HG02973 (cell line): ENCODE data around the gene TMEM217.
"Not testable (repeated sequence)": the region's sequence is repeated elsewhere in the genome, so short reads cannot be mapped to it uniquely, and the experiment has no call there.

Experiments used
- ATAC-seq: cut with Tn5 transposase; IDR thresholded peaks from one replicate; pipeline ENCODE4 v1.9.1; 2021; ENCODE audit warnings: moderate library complexity; ENCODE audit not compliant: unreplicated experiment

Gene TMEM217

DNA sequence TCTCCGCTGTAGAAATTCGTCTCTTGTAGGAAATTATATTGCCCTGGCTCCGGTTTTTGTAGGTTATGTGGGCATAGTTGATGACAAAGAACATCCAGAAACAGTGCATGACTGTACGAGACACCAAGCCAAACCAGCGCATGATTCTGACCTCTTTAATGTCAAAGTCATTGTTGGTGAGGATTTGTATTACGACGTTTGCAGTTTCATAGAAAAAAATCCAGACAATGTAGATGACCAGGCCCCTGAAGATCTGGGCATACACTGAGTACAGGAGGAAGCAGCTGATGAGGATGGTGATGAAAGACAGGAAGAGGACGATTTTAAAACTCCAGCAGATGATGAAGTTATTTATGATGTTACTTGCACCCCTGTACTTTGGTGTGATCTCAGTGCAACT, 39.4 kb downstream of the TMEM217 start:
- ATAC-seq = no peak

DNA sequence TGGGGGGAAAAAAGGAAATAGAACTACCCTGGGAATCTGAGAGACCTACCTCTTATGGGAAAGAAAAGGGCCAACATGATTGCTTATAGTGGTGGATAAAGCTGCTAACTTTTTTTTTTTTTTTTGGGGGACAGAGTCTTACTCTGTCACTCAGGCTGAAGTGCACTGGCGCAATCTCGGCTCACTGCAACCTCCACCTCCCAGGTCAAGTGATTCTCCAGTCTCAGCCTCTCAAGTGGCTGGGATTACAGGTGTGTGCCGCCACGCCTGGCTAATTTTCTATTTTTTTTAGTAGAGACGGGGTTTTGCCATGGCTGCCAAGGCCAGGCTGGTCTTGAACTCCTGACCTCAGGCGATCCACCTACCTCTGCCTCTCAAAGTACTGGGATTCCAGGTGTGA, 39.9 kb downstream of the TMEM217 start:
- ATAC-seq = no peak

DNA sequence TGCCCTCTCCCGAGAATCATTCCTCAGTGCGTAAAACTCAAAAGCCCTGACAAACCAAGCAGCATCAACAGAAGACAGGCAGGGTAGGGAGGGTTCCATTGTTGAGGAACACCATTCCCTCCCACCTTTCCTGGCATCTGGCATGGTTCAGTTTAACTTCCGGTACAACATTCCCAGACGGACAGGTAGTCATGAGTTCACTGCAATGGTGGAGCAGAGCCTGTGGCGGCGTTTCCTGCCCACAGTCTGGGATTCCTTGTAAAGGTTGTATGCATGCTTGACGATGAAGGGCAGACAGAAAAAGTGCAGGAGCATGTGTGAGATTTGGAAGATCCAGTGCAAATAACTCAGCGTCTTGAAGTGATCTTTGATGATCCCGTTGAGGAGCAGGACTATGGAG, 45.7 kb downstream of the TMEM217 start:
- no peak for ATAC-seq

DNA sequence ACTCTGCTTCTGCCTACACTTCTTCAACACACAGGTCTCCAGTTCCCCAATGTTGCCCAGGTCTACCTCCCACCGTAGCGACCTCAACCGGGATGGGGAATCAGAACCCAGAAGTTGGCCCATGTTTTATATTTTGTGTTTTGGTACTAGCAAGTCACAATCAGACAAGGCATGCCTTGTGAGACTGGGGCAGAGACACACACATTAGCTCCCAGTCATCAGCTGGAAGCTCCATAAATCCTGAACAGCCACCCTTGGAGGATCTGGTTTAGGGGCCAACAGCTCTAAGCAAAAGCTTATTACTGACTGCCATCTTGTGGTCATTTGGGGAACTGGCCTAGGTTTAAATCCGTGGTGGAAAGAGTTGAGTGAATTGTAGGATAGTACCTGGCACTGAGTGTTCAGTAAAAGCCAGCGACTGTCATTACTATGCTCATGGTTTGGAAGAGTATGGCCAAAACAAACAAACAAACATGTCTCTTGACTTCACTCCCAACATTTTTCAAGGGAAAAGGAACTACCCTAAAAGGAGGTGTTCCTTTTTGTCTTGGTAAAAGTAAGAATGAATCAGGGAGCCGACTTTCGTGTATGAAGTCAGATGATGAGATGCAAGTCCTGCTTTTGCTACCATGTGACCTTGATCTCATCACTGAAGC, 47.5 kb downstream of the TMEM217 start:
- no peak for ATAC-seq

DNA sequence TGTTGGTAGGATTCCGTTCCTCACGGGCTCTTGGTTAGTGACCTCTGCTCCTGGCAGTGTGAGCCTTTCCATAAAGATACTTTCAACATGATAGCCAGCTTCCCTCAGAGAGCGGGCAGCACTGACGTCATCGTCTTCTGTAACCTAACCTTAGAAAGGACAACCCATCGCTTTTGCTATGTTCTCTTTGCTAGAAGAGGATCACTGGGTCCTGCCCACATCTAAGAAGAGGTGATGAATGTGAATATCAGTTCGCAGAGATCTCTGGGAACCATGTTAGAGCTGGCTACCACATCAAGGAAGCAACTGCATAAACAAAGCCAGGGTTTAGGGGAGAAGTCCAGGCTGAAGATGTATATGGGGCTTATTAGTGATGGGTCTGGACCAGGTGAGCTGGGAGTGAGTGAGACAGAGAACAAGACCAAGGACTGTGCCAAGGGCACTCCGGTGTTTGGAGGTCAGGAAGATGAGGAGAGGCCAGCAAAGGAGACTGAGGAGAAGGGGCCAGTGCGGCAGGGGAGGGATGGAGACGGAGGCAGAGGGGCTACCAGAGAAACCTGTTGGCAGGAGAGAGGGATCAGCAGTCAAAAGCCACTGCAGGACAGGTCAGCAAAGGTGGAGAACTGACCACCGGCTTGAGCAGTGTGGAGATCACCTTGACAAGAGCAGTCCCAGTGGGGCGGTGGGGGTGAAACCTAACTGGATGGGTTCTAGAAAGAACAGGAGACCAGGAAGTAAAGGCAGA, 48.3 kb downstream of the TMEM217 start:
- no peak for ATAC-seq

DNA sequence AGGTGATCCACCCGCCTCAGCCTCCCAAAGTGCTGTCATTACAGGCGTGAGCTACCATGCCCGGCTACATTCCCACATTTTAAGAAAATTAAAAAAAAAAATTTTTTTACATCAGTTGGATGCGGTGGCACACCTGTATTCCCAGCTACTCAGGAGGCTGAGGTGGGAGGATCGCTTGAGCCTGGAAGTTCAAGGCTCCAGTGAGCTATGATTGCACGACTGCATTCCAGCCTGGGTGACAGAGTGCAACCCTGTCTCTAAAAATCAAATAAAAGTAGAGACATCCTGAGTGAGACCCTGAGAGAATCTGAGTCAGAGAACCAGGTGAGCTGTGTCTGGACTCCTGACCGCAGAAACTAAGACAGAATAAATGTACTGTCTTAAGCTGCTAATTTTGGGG, 49.2 kb downstream of the TMEM217 start:
- no peak for ATAC-seq

DNA sequence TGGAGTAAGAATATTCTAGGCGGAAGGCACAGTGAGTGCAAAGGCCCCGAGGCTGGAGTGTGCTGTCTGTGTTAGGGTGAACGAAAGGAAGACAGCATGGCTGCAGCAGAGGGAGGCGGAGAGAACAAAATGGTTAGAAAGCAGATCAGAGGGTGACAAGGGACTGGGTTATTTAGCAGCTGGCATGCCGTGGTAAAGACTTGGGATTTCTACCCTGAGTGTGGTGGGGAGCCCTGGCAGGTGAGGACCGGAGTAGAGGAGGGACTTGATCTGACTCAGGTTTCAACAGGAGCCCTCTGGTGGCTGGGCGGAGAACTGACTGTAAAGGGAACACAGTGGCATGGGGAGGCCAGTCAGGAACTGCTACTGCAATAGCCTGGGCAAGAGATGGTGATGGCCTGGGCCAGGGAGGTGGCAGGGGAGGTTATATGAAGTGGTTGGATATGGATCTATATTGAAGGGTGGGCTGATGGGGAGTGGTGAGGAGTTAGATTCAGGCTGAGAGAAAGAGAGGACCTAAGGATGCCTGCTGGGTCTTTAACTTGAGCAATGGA, 50.0 kb downstream of the TMEM217 start:
- ATAC-seq = no peak

DNA sequence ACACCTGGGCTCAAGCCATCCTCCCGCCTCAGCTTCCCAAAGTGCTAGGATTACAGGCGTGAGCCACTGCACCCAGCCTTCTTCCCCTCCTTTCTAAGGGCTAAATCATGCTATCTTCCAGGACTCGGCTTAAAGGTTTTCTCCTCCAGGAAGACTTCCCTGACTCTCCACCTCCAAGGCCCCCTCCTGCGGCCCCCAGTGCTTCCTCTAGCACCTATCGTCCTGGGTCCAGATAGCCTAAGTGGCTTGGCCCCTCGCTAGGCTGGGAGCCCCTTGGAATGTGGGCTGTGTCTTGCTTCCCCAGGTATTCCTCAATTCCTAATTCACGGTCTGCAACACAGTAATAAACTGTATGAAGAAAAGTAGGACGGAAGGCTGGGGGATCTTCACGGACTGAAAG, 51.3 kb downstream of the TMEM217 start:
- ATAC-seq = no peak

DNA sequence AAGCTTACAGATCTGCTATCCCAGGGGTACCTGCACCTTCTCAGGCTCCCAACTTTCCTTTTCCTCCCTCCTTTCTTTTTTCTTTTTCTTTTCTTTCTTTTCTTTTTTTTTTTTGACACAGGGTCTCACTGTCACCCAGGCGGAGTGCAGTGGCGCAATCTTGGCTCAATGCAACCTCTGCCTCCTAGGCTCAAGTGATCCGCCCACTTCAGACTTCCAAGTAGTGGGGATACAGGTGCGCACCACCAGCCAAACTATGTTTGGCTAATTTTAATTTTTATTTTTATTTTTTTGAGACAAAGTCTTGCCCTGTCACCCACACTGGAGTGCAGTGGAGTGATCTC, 52.0 kb downstream of the TMEM217 start:
- ATAC-seq = no peak

DNA sequence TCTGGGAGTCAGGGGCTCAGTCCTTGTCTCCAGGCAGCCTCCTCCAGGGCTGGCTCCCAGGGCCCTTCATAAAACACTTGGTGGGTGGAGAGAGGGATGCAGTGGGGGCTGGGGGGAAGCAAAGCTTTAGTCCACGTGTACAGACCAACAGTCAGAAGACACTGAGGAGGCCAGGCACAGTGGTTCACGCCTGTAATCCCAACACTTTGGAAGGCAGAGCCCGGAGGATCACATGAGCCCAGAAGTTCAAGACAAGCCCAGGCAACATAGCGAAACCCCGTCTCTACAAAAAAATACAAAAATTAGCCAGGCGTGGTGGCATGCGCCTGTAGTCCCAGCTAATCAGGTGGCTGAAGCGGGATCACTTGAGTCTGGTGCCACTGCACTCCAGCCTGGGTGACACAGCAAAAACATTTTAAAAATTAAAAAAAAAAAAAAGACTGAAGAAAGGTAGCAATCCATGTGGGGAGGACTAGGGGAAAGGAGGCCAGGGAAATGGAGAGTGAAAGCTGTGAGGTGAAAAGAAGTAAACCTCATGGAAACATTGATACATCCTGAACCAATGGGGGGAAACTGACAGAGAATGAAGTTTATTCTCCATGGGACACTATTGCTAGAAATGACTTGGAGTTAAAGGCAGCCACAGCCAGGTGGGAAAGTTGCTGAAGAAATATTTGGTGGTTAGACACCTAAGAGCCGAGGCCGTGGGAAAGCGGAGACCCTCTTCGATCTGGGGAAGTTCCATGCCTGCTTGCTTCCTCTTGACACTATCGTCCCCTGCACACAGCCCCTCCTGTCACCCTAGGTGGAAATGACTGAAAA, 52.6 kb downstream of the TMEM217 start:
- no peak for ATAC-seq

DNA sequence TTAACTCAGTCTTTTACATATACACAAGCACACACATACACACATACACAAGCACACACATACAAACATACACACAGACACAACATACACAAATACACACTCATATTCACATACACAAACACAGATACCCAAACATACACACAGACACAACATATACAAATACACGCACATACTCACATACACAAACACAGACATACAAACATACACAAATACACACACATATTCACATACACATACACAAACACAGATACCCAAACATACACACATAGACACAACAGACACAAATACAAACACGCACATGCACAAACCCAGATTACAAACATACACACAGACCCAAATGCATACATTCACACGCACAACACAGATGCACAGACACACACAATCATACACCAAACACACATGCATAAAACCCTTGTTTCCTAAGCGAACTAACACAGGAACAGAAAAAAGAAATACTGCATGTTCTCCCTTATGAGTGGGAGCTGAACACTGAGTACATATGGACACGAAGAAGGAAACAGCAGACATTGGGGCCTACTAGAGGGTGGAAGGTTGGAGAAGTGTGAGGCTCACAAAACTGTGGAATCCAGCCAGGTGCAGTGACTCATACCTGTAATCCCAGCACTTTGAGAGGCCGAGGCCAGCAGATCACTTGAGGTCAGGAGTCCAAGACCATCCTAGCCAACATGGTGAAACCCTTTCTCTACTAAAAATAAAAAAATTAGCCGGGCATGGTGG, 53.8 kb downstream of the TMEM217 start:
- no peak for ATAC-seq

DNA sequence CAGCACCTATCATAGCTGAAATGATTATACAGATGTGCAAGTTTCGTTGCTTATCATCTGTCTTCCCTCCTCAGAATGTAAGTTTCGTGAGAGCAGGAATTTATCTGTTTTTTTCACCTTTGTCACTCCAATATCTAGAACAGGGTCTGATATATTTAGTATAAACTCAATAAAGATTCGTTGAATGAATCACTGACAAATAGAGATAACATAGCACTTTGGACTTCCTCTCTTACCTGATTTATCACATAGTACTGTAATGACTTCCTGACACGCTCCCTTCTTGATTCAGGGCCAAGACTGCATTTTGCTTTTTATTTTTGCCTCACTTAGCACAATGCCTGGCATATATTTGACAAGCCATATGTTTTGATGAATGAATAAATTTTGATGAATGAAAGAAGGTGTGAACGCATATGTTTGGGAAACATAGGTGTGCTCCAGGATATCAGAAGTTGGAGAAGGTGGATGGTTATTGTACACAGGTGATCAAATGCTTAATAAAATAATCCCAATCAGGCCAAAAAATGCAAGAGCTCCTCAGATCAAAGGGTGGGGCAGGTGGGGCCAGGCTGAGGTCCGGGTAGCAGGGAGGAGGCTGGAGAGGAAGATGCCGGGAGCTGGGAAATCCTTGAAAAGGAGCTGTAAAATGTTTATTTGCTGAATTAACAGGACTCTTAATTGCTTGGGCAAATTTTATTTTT, 55.0 kb downstream of the TMEM217 start:
- ATAC-seq = no peak

DNA sequence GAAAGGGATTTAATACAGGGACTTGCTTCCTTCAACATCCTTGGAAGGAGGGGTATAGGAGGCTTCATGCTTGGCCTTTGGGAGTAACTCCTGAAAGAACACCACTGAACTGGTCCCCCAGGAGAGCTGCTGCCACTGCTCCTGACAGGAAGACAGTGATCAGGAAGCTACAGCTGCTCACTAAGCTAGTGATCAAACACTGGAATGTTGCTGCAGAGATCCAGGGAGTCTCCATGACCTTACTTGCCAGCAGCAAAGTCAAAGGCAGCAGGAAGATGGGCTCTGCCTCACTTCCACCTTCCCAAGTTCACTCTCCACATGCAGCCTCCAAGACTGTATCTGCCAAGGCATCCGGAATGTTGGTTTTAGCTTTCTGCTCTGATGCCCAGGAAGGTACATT, 56.2 kb downstream of the TMEM217 start:
- ATAC-seq = no peak

DNA sequence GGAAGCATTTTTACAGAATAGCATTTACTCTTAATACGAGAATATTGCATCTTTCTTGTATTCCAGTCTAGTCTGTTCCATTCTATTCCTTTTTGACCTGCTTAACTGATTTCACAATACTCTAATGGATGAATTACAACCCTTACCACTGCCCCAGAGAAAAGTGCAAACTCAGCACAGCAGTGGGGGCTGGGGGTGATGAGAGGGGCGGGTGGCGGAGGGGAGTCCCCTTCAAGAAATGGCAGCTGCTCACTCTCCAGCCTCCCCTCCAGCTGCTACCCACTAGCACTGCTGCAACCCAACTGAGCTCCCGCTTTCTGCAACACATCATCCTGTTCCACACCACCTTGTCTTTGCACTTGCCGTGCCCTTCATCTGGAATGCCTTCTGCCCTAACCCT, 57.9 kb downstream of the TMEM217 start:
- ATAC-seq = no peak

DNA sequence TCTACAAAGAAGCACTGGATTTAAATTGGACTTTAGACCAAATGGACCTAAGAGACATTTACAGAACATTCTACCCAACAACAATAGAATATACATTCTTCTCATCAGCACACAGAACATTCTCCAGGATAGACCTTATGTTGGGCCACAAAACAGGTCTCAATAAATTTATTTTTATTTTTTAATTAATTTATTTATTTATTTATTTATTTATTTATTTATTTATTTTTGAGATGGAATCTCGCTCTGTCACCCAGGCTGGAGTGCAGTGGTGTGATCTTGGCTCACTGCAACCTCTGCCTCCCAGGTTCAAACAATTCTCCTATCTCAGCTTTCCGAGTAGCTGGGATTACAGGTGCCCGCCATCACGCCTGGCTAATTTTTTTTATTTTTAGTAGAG, 61.5 kb downstream of the TMEM217 start:
- ATAC-seq = not testable (repeated sequence)

DNA sequence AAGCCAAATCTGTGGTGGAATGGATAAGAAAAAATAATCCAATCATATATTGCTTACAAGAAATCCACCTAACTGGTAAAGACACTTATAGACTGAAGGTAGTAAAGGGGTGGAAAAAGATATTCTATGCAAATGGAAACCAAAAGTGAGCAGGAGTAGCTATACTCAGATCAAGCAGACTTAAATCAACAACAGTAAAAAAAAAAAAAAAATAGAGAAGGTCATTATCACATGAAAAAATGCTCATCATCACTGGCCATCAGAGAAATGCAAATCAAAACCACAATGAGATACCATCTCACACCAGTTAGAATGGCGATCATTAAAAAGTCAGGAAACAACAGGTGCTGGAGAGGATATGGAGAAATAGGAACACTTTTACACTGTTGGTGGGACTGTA, 63.1 kb downstream of the TMEM217 start:
- ATAC-seq = not testable (repeated sequence)

DNA sequence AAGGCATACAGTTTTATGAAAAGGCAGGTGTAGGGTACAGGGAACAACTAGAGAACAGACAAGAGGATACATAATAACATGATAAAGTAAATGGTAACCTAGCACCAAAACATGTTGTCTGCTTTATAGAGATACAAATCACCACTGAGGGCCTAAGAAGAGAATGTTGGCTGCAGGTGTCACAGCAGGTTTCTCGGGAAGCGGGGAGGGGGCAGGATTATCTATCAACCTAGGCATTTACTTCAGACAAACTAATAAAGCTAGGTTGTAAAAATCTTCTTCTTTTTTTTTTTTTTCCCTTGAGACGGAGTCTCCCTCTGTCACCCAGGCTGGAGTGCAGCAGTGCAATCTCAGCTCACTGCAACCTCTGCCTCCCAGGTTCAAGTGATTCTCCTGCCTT, 65.3 kb downstream of the TMEM217 start:
- ATAC-seq = no peak

DNA sequence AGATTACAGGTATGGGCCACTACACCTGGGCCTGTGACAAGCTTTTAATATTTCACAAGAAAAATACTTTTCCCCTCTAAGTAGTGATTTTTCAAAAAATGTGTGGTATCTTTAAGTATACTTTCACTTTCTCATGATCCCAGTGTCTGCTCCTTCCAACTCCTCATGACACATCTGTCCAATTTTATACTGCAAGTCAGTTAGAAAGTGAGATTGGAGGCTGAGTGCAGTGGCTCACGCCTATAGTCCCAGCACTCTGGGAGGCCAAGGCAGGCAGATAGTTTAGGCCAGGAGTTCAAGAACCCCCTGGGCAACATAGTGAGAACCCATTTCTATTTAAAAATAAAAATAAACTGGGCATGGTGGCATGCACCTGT, 67.8 kb downstream of the TMEM217 start:
- no peak for ATAC-seq

DNA sequence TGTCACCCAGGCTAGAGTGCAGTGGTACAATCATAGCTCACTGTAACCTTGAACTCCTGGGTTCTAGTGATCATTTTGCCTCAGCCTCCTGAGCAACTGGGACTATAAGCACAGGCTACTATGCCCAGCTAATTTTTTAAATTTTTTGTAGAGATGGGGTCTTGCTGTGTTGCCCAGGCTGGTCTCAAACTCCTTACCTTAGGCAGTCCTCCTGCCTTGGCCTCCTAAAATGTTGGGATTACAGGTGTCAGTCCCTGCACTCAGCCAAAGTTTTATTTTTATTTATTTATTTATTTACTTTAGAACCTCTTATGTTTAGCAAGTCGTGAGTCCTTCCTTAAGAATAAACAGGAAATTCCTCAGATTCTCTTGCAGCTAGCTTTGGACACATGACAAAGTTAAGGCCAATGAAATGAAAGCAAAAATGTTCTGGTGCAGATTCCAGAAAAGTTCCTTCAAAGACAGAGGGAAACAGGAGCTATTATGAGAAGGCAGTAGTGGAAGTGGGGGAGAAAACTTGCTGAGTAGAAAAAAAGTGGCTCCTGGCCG, 68.9 kb downstream of the TMEM217 start:
- ATAC-seq = no peak

DNA sequence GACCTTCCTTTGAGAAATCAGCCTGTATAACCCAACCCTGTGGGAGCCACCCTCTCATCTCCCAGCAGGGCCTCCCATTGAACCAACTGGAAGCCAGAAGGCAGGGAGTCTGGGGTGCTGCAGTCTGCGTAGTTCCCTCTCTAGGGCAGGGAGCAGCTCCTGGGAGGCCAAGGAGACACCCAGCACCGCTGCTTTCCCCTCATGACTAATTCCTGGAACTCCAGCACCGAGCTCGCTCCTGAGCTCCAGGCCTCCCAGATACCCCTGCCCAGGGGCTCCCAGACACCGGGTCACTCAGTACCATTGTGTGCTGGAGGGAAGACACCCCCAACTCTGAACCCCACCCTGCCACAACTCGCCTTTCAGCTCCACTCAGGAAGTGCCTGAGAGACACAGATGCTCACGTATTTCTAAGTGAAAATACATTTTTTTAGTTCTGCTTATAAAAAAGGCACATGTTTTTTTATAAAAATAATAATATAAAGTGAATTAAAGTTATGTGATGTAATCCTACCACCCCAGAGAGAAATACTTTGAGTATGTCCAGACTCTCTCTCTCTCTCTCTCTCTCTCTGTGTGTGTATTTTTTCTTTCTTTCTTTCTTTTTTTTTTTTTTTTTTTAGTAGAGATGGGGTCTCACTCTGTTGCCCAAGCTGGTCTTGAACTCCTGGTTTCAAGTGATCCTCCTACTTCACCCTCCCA, 70.5 kb downstream of the TMEM217 start:
- ATAC-seq = no peak
